GM18873 (cell line): Measurements from ENCODE around the gene AP1G1.
"Not testable (repeated sequence)": the region's sequence is repeated elsewhere in the genome, so short reads cannot be mapped to it uniquely, and the experiment has no call there.

ENCODE experiments used
- ATAC-seq: cut with Tn5 transposase; IDR thresholded peaks from one replicate; pipeline ENCODE4 v1.9.1; 2021; ENCODE audit warnings: mild to moderate bottlenecking, moderate library complexity, moderate number of reproducible peaks; ENCODE audit not compliant: unreplicated experiment, low FRiP score

Gene AP1G1

GRCh38 chr16:71811261-71811803, 2.7 kb upstream of the AP1G1 start:
- no peak for ATAC-seq

GRCh38 chr16:71810155-71810530, 1.5 kb upstream of the AP1G1 start:
- ATAC-seq = not testable (repeated sequence)

- peak; percentile 24 for ATAC-seq
Observed at GRCh38 chr16:71807905-71808592, 585 bp downstream of the AP1G1 start.

GRCh38 chr16:71803305-71803690, 5.3 kb downstream of the AP1G1 start:
- ATAC-seq = no peak

GRCh38 chr16:71796501-71797097, 12.0 kb downstream of the AP1G1 start:
- ATAC-seq = no peak

- ATAC-seq = no peak
Observed at GRCh38 chr16:71794943-71795342, 13.7 kb downstream of the AP1G1 start.

- ATAC-seq = no peak
Observed at GRCh38 chr16:71794018-71794417, 14.6 kb downstream of the AP1G1 start.

- ATAC-seq = no peak
Observed at GRCh38 chr16:71792176-71792575, 16.5 kb downstream of the AP1G1 start.

GRCh38 chr16:71790329-71790728, 18.3 kb downstream of the AP1G1 start:
- not testable (repeated sequence) for ATAC-seq

- no peak for ATAC-seq
Observed at GRCh38 chr16:71789136-71789535, 19.5 kb downstream of the AP1G1 start.

GRCh38 chr16:71788578-71788977, 20.1 kb downstream of the AP1G1 start:
- no peak for ATAC-seq

- ATAC-seq = not testable (repeated sequence)
Observed at GRCh38 chr16:71785143-71785542, 23.5 kb downstream of the AP1G1 start.

GRCh38 chr16:71784093-71784492, 24.5 kb downstream of the AP1G1 start:
- no peak for ATAC-seq

- ATAC-seq = no peak
Observed at GRCh38 chr16:71781741-71782140, 26.9 kb downstream of the AP1G1 start.

GRCh38 chr16:71780521-71781089, 28.0 kb downstream of the AP1G1 start:
- ATAC-seq = no peak

GRCh38 chr16:71778780-71779179, 29.9 kb downstream of the AP1G1 start:
- no peak for ATAC-seq

GRCh38 chr16:71777329-71777728, 31.3 kb downstream of the AP1G1 start:
- no peak for ATAC-seq

GRCh38 chr16:71775949-71776348, 32.7 kb downstream of the AP1G1 start:
- no peak for ATAC-seq

GRCh38 chr16:71771571-71771970, 37.1 kb downstream of the AP1G1 start:
- ATAC-seq = no peak

GRCh38 chr16:71769222-71769621, 39.4 kb downstream of the AP1G1 start:
- no peak for ATAC-seq

- no peak for ATAC-seq
Observed at GRCh38 chr16:71767060-71767900, 41.4 kb downstream of the AP1G1 start.
